Astrocyte (in vitro differentiated cells and primary cell): ENCODE measurements around the gene CELF1. TPM values are rescaled to one million over a fixed set of nuclear protein-coding genes. Genes with fewer than 3 reads are reported as not detected.
A peak's percentile ranks its signal among the peaks of the same experiment; 100 is the strongest.

ENCODE experiments used
- DNase-seq: peaks from one replicate; pipeline ENCODE4 v3.0.0-alpha.2; 2010; ENCODE audit warnings: low read depth
- FAIRE-seq: peaks from 2 replicates; lab custom pipeline; 2011; peaks lifted over from hg19 to GRCh38; lab: Jason Lieb, UNC
- H2AFZ ChIP-seq: 2 replicates; pipeline ENCODE4 v1.6.0; 2012; ENCODE audit warnings: low read depth, low read length, inconsistent platforms
- H3K27ac ChIP-seq: 2 replicates; pipeline ENCODE4 v1.5.1; 2011; ENCODE audit warnings: low read depth, low read length, inconsistent platforms
- H3K27me3 ChIP-seq: 2 replicates; pipeline ENCODE4 v1.6.0; 2011; ENCODE audit warnings: low read length, inconsistent platforms; ENCODE audit not compliant: insufficient read depth
- H3K36me3 ChIP-seq: 2 replicates; pipeline ENCODE4 v1.5.1; 2011; ENCODE audit warnings: low read length, inconsistent platforms; ENCODE audit not compliant: insufficient read depth
- H3K4me1 ChIP-seq: 2 replicates; pipeline ENCODE4 v1.5.1; 2011; ENCODE audit warnings: low read length, inconsistent platforms; ENCODE audit not compliant: insufficient read depth
- H3K4me2 ChIP-seq: 2 replicates; pipeline ENCODE4 v1.6.0; 2012; ENCODE audit warnings: low read length, inconsistent platforms
- H3K4me3 ChIP-seq: 2 replicates; pipeline ENCODE4 v1.5.1; 2011; ENCODE audit warnings: low read depth, mild to moderate bottlenecking, low read length, inconsistent platforms; ENCODE audit not compliant: insufficient read depth
- H3K79me2 ChIP-seq: 2 replicates; pipeline ENCODE4 v1.6.0; 2012; ENCODE audit warnings: mild to moderate bottlenecking, low read length, inconsistent platforms; ENCODE audit not compliant: insufficient read depth
- H3K9ac ChIP-seq: 2 replicates; pipeline ENCODE4 v1.6.0; 2012; ENCODE audit warnings: mild to moderate bottlenecking, low read length, inconsistent platforms
- H3K9me3 ChIP-seq: 2 replicates; pipeline ENCODE4 v1.5.1; 2012; ENCODE audit warnings: low read depth, mild to moderate bottlenecking, low read length, inconsistent platforms; ENCODE audit not compliant: insufficient read depth
- H4K20me1 ChIP-seq: 2 replicates; pipeline ENCODE4 v1.6.0; 2012; ENCODE audit warnings: low read length, inconsistent platforms; ENCODE audit not compliant: insufficient read depth
- H3K27ac Mint-ChIP-seq: one replicate; pipeline ENCODE4 v1.8.0; 2021; ENCODE audit warnings: mild to moderate bottlenecking, mixed read lengths; ENCODE audit not compliant: unreplicated experiment
- H3K27me3 Mint-ChIP-seq: one replicate; pipeline ENCODE4 v1.8.0; 2021; ENCODE audit warnings: low read depth, mixed read lengths; ENCODE audit not compliant: unreplicated experiment
- H3K36me3 Mint-ChIP-seq: one replicate; pipeline ENCODE4 v1.8.0; 2021; ENCODE audit warnings: low read depth, mixed read lengths; ENCODE audit not compliant: unreplicated experiment
- H3K4me1 Mint-ChIP-seq: one replicate; pipeline ENCODE4 v1.8.0; 2021; ENCODE audit warnings: low read depth, mixed read lengths; ENCODE audit not compliant: unreplicated experiment
- H3K4me3 Mint-ChIP-seq: one replicate; pipeline ENCODE4 v1.8.0; 2021; ENCODE audit warnings: mild to moderate bottlenecking, moderate library complexity, mixed read lengths; ENCODE audit not compliant: unreplicated experiment
- H3K9me3 Mint-ChIP-seq: one replicate; pipeline ENCODE4 v1.8.0; 2021; ENCODE audit warnings: mild to moderate bottlenecking, mixed read lengths; ENCODE audit not compliant: unreplicated experiment
- EZH2 ChIP-seq: IDR thresholded peaks from 2 replicates; pipeline ENCODE4 v1.6.1; 2012; ENCODE audit warnings: mild to moderate bottlenecking, low read length, inconsistent platforms; ENCODE audit not compliant: insufficient read depth
- total RNA-seq: library from RNA; stranded (reverse); gene quantifications from 2 replicates; pipeline ENCODE4 v1.2.1, GENCODE V29; 2021
- TF ChIP-seq, protein P1 (sequence below): IDR thresholded peaks from 2 replicates; pipeline ENCODE4 v1.5.1; 2011; ENCODE audit warnings: low read depth, mild to moderate bottlenecking, inconsistent platforms, low read length, moderate library complexity; ENCODE audit not compliant: insufficient read depth

Gene CELF1
- total RNA-seq, 1 donor from 2014 or later: 101 TPM

DNA sequence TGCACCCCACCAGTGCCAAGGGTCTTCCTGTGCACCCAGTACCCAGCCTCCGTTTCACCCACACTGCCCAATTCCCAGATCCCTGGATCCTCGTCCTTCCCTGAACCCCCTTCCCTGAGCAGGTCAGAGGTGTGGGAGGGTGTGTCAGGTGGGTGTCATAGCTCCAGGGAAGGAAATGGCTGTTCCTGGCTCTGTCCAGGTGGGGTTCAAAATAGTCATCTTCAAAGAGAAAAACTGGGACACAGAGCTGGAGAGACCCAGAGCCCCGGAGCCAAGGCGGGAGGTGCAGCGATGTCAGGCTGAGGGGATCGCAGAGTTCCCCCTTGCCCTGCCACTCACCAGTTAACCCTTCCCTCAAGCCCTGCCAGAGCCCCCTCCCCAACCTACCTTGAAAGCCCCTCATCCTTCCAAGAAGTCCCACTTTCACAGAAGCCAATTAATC lies 40.6 kb upstream of the CELF1 start:
- H3K27ac Mint-ChIP-seq: no peak overlapping the region
- Histone ChIP-seq H3K4me2 (peak overlapping the region; percentile 82), H3K4me3 (peak overlapping the region; percentile 33), H4K20me1 (no peaks in the 10 kb centered on the region), H3K4me1 (peaks cover 2% of the 10 kb centered on the region), H3K9ac (no peak overlapping the region), H3K36me3 (no peaks in the 10 kb centered on the region), H2AFZ (peak overlapping the region; percentile 47), H3K79me2 (no peaks in the 10 kb centered on the region), H3K9me3 (no peaks in the 10 kb centered on the region), H3K27ac (no peak overlapping the region), H3K27me3 (peaks cover 39% of the 10 kb centered on the region)
- TF ChIP-seq EZH2: no peak
- TF ChIP-seq, protein P1, sequence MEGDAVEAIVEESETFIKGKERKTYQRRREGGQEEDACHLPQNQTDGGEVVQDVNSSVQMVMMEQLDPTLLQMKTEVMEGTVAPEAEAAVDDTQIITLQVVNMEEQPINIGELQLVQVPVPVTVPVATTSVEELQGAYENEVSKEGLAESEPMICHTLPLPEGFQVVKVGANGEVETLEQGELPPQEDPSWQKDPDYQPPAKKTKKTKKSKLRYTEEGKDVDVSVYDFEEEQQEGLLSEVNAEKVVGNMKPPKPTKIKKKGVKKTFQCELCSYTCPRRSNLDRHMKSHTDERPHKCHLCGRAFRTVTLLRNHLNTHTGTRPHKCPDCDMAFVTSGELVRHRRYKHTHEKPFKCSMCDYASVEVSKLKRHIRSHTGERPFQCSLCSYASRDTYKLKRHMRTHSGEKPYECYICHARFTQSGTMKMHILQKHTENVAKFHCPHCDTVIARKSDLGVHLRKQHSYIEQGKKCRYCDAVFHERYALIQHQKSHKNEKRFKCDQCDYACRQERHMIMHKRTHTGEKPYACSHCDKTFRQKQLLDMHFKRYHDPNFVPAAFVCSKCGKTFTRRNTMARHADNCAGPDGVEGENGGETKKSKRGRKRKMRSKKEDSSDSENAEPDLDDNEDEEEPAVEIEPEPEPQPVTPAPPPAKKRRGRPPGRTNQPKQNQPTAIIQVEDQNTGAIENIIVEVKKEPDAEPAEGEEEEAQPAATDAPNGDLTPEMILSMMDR: no peak
- FAIRE-seq (no peak), DNase-seq (no peak)
- no peaks in the 10 kb centered on the region for H3K4me1 Mint-ChIP-seq
- peaks cover 2% of the 10 kb centered on the region for H3K36me3 Mint-ChIP-seq
- peaks cover 41% of the 10 kb centered on the region for H3K27me3 Mint-ChIP-seq
- no peaks in the 10 kb centered on the region for H3K9me3 Mint-ChIP-seq
- H3K4me3 Mint-ChIP-seq: peak overlapping the region; percentile 67

DNA sequence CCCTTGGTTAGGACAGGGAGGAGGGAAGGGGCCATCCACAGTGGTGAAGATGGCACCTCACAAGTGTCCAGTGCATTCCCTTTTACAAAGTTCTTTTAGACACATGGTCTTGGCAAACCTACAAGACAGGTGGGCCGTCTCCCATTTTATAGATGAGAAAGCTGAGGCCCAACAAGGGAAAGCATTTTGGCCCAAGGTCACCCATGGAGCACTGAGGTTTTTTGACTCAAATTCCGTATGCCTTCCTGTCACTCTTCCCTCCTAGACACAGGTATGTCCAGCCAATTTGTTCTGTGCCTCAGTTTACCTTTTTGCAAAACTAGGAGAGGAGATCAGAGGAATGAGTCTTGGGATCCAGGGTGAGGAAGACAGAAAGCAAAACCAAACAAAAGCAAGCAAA lies 40.0 kb upstream of the CELF1 start:
- DNase-seq (no peak), FAIRE-seq (no peak)
- H3K4me3 ChIP-seq: no peak overlapping the region
- no peaks in the 10 kb centered on the region for H4K20me1 ChIP-seq
- Mint-ChIP-seq H3K36me3 (peaks cover 4% of the 10 kb centered on the region), H3K9me3 (no peaks in the 10 kb centered on the region), H3K27me3 (peaks cover 41% of the 10 kb centered on the region), H3K4me3 (no peak overlapping the region), H3K27ac (no peak overlapping the region), H3K4me1 (no peaks in the 10 kb centered on the region)
- H3K36me3 ChIP-seq: no peaks in the 10 kb centered on the region
- no peak overlapping the region for H2AFZ ChIP-seq
- H3K27me3 ChIP-seq: peaks cover 39% of the 10 kb centered on the region
- no peak overlapping the region for H3K9ac ChIP-seq
- no peak overlapping the region for H3K4me2 ChIP-seq
- H3K79me2 ChIP-seq: no peaks in the 10 kb centered on the region
- TF ChIP-seq, protein P1: no peak
- no peak for TF ChIP-seq EZH2
- H3K4me1 ChIP-seq: peaks cover 2% of the 10 kb centered on the region
- H3K27ac ChIP-seq: no peak overlapping the region
- H3K9me3 ChIP-seq: no peaks in the 10 kb centered on the region

- Histone ChIP-seq H3K79me2 (no peaks in the 10 kb centered on the region), H3K9ac (no peak overlapping the region), H3K27ac (no peak overlapping the region), H3K4me3 (no peak overlapping the region), H3K36me3 (no peaks in the 10 kb centered on the region), H3K4me2 (no peak overlapping the region), H3K27me3 (peaks cover 39% of the 10 kb centered on the region), H3K4me1 (peaks cover 2% of the 10 kb centered on the region), H4K20me1 (no peaks in the 10 kb centered on the region), H2AFZ (no peak overlapping the region), H3K9me3 (no peaks in the 10 kb centered on the region)
- Mint-ChIP-seq H3K4me3 (no peak overlapping the region), H3K27me3 (peaks cover 41% of the 10 kb centered on the region), H3K27ac (no peak overlapping the region), H3K4me1 (no peaks in the 10 kb centered on the region), H3K9me3 (no peaks in the 10 kb centered on the region), H3K36me3 (peaks cover 4% of the 10 kb centered on the region)
- DNase-seq (no peak), FAIRE-seq (no peak)
- TF ChIP-seq, protein P1: no peak
- no peak for TF ChIP-seq EZH2
Observed at GRCh38 chr11:47592251-47592650, 39.3 kb upstream of the CELF1 start.
